ACC112 (cell line): Measurements from ENCODE around the gene ARRB2.
"Not testable (repeated sequence)": the region's sequence is repeated elsewhere in the genome, so short reads cannot be mapped to it uniquely, and the experiment has no call there.

Source experiments
- H2AFZ ChIP-seq: fragments of 200-600 bp; sonication (generic); one replicate; pipeline ENCODE4 v1.6.0; 2017; ENCODE audit warnings: antibody characterized with exemption, low read length; ENCODE audit not compliant: unreplicated experiment
- H3K27ac ChIP-seq: fragments of 200-600 bp; sonication (generic); 2 replicates; pipeline ENCODE4 v1.5.1; 2014; ENCODE audit warnings: low read depth, mild to moderate bottlenecking, antibody characterized with exemption, low read length, moderate library complexity
- H3K27me3 ChIP-seq: fragments of 200-600 bp; sonication (generic); 2 replicates; pipeline ENCODE4 v1.6.1; 2014; ENCODE audit warnings: mild to moderate bottlenecking, antibody characterized with exemption, low read length, moderate library complexity, mixed read lengths; ENCODE audit not compliant: insufficient read depth
- H3K36me3 ChIP-seq: fragments of 200-600 bp; sonication (generic); 2 replicates; pipeline ENCODE4 v1.6.1; 2016; ENCODE audit warnings: mild to moderate bottlenecking, antibody characterized with exemption, low read length, moderate library complexity, mixed read lengths; ENCODE audit not compliant: insufficient read depth
- H3K4me1 ChIP-seq: fragments of 200-600 bp; sonication (generic); one replicate; pipeline ENCODE4 v1.6.1; 2016; ENCODE audit warnings: low read length, mixed read lengths; ENCODE audit not compliant: insufficient read depth, unreplicated experiment, control insufficient read depth
- H3K4me3 ChIP-seq: fragments of 200-600 bp; sonication (generic); 2 replicates; pipeline ENCODE4 v1.5.1; 2014; ENCODE audit warnings: mild to moderate bottlenecking, low read depth, low read length
- H3K79me2 ChIP-seq: fragments of 200-600 bp; sonication (generic); one replicate; pipeline ENCODE4 v1.6.0; 2016; ENCODE audit warnings: low read length; ENCODE audit not compliant: control insufficient read depth, unreplicated experiment, insufficient read depth

Gene ARRB2

GRCh38 chr17:4699401-4700056 is 10.9 kb upstream of the ARRB2 start:
- not testable (repeated sequence) for H3K36me3 ChIP-seq, H2AFZ ChIP-seq, H3K27me3 ChIP-seq, H3K27ac ChIP-seq, H3K4me3 ChIP-seq
- H3K4me1 ChIP-seq: peaks cover 12% of the 10 kb centered on the region
- H3K79me2 ChIP-seq: peaks cover 71% of the 10 kb centered on the region

DNA sequence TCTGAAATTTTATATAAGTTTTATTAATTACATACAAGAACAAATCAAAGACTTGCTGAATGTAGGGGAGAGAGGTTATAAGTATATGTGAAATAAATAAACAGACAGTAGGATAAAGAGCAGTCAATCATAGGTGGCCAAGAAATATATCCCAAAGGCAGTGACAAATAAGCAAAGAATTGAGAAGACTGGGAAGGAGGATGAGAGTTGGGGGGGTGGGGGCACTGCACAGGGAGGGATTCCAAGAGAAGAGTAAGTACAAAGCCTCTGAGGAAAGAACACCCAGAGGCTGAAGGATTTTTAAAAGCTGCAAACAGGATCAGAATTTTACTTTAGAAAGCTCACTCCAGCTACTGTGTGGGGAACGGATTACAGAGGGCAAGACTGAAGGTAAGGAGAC is 9.3 kb upstream of the ARRB2 start:
- H2AFZ ChIP-seq: no peak overlapping the region
- no peak overlapping the region for H3K27ac ChIP-seq
- no peak overlapping the region for H3K4me3 ChIP-seq
- H3K36me3 ChIP-seq: no peaks in the 10 kb centered on the region
- peaks cover 19% of the 10 kb centered on the region for H3K4me1 ChIP-seq
- peaks cover 73% of the 10 kb centered on the region for H3K79me2 ChIP-seq
- no peaks in the 10 kb centered on the region for H3K27me3 ChIP-seq

- peaks cover 24% of the 10 kb centered on the region for H3K4me1 ChIP-seq
- H3K27me3 ChIP-seq: no peaks in the 10 kb centered on the region
- H3K36me3 ChIP-seq: no peaks in the 10 kb centered on the region
- peak overlapping the region; percentile 88 for H2AFZ ChIP-seq
- H3K79me2 ChIP-seq: peaks cover 52% of the 10 kb centered on the region
- H3K27ac ChIP-seq: no peak overlapping the region
- peak overlapping the region; percentile 99 for H3K4me3 ChIP-seq
Measured at GRCh38 chr17:4703330-4703691, 7.1 kb upstream of the ARRB2 start.

DNA sequence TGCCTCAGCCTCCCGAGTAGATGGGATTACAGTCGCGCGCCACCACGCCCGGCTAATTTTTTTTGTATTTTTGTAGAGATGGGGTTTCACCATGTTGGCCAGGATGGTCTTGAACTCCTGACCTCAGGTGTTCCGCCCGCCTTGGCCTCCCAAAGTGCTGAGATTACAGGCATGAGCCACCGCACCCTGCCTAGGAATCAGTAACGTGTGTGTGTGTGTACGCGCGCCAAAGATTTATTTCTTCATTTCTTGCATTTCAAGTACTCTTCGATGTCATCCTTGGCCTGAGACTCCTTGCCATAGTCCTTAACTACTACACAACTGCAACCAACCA is 5.9 kb upstream of the ARRB2 start:
- not testable (repeated sequence) for H2AFZ ChIP-seq, H3K27me3 ChIP-seq, H3K36me3 ChIP-seq
- Histone ChIP-seq H3K4me3 (peak overlapping the region; percentile 99), H3K79me2 (peaks cover 42% of the 10 kb centered on the region), H3K4me1 (peaks cover 24% of the 10 kb centered on the region), H3K27ac (peak overlapping the region; percentile 40; the same call in 1 of the 2 replicates)

DNA sequence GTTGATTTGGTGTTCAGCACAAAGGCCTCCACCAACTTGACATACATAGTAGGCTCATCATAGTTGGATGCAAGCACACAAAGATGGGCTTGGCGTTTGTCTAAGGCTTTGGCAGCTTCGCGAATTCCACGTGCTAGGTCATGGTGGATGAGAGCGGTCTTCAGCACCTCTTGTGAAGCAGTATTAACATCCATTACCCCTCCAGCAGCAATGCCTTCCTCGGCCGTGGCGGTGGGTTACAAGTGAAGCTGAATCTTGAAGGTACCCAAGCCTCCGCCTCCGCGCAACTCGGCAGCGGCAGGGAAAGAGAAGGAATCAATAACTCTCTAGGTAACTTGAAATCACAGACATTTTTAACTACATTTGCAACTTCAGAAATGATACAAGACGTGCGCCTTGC is 5.4 kb upstream of the ARRB2 start:
- Histone ChIP-seq H3K4me1 (peaks cover 24% of the 10 kb centered on the region), H3K36me3 (no peaks in the 10 kb centered on the region), H3K27me3 (no peaks in the 10 kb centered on the region), H3K4me3 (peak overlapping the region; percentile 99), H3K27ac (no peak overlapping the region), H2AFZ (no peak overlapping the region), H3K79me2 (peaks cover 41% of the 10 kb centered on the region)

GRCh38 chr17:4706121-4706520 is 4.3 kb upstream of the ARRB2 start:
- Histone ChIP-seq H3K4me1 (peaks cover 27% of the 10 kb centered on the region), H3K4me3 (no peak overlapping the region), H3K36me3 (no peaks in the 10 kb centered on the region), H3K79me2 (peaks cover 34% of the 10 kb centered on the region), H2AFZ (no peak overlapping the region), H3K27me3 (no peaks in the 10 kb centered on the region), H3K27ac (peak overlapping the region; percentile 33; the same call in 1 of the 2 replicates)

GRCh38 chr17:4708436-4708835 is 2.0 kb upstream of the ARRB2 start:
- Histone ChIP-seq H3K36me3 (no peaks in the 10 kb centered on the region), H3K27ac (no peak overlapping the region), H3K4me1 (peaks cover 22% of the 10 kb centered on the region), H2AFZ (no peak overlapping the region), H3K4me3 (no peak overlapping the region), H3K79me2 (peaks cover 12% of the 10 kb centered on the region), H3K27me3 (no peaks in the 10 kb centered on the region)

GRCh38 chr17:4710693-4711634 is 532 bp downstream of the ARRB2 start:
- Histone ChIP-seq H3K4me1 (peaks cover 16% of the 10 kb centered on the region), H3K36me3 (no peaks in the 10 kb centered on the region), H3K27me3 (no peaks in the 10 kb centered on the region), H3K4me3 (peak overlapping the region; percentile 82), H3K79me2 (no peaks in the 10 kb centered on the region), H3K27ac (no peak overlapping the region), H2AFZ (peak overlapping the region; percentile 46)

DNA sequence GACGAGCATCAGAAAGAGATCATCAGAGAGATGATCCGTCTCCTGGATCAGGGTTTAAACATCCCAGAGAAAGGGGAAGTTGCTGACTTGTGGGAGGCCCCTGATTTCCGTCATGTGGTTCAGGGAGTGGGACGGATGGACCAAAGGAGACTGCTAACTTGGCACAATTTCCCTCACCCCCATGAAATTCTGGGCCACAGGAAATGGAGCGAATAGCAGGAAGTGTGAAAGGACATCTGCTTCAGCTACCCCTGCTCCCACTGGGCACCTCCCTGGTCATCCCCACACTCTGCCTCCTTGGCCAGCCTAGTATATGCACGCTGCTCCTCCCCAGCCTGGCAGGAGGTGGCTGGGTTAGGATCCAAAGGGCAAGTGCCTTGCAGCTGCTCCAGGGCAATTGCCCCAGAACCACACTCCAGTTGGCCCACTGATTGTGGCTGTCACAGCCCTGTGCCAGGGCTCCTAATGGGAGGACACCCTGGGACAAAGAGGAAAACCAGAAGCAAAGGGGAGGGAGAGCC is 1.3 kb downstream of the ARRB2 start:
- no peaks in the 10 kb centered on the region for H3K27me3 ChIP-seq
- H3K4me1 ChIP-seq: peaks cover 9% of the 10 kb centered on the region
- no peak overlapping the region for H2AFZ ChIP-seq
- H3K36me3 ChIP-seq: no peaks in the 10 kb centered on the region
- no peaks in the 10 kb centered on the region for H3K79me2 ChIP-seq
- H3K27ac ChIP-seq: no peak overlapping the region
- H3K4me3 ChIP-seq: peak overlapping the region; percentile 82

- no peaks in the 10 kb centered on the region for H3K36me3 ChIP-seq
- H3K27ac ChIP-seq: no peak overlapping the region
- H3K27me3 ChIP-seq: no peaks in the 10 kb centered on the region
- no peak overlapping the region for H2AFZ ChIP-seq
- H3K79me2 ChIP-seq: no peaks in the 10 kb centered on the region
- no peak overlapping the region for H3K4me3 ChIP-seq
- peaks cover 9% of the 10 kb centered on the region for H3K4me1 ChIP-seq
Measured at GRCh38 chr17:4712526-4712925, 2.1 kb downstream of the ARRB2 start.
